NT2/D1 (cell line): ENCODE measurements around the gene DHCR24.

Source experiments
- SUZ12 ChIP-seq: IDR thresholded peaks from 2 replicates; pipeline ENCODE4 v1.6.1; 2011; ENCODE audit not compliant: insufficient read length, insufficient read depth; ENCODE audit errors: extremely low read depth
- YY1 ChIP-seq: IDR thresholded peaks from 2 replicates; pipeline ENCODE4 v1.6.1; 2011; ENCODE audit not compliant: insufficient read length, insufficient read depth

- no peak for TF ChIP-seq SUZ12
- no peak for TF ChIP-seq YY1
These were observed 70.9 kb downstream of the DHCR24 start for GRCh38 chr1:54816130-54816529.
